ENCODE measurements around the gene JMJD1C. TPM values are rescaled to one million over a fixed set of nuclear protein-coding genes. Genes with fewer than 3 reads are reported as not detected.

The JMJD1C gene
- total RNA-seq, 4 donors from 2014 or later, result 76.2 to 150 (median 101) TPM

GRCh38 chr10:63129888-63130287 is 335.9 kb downstream of the JMJD1C start:
- TF ChIP-seq EP300 (IDR thresholded peaks at IDR 0.05) (no peak), CTCF (IDR thresholded peaks at IDR 0.05) (no peak), POLR2A (IDR thresholded peaks at IDR 0.05) (no peak), POLR2AphosphoS5 (IDR thresholded peaks at IDR 0.05) (no peak)
- no peaks in the 10 kb centered on the region for H3K36me3 ChIP-seq
- no peak overlapping the region for H3K27ac ChIP-seq
- no peak for ATAC-seq
- H3K4me3 ChIP-seq, result no peak overlapping the region
- WGBS, 2 donors (ENCODE audit: low coverage in 1 of 2), result 69% methylated on average over 6 of the region's 6 CpGs; no CpG with 5 or more reads in 1 of the 2 donors
- peaks cover 0 to 18% (median 0%) of the 10 kb centered on the region in 3 donors for H3K4me1 ChIP-seq
- H3K9me3 ChIP-seq, result no peaks in the 10 kb centered on the region
- no peaks in the 10 kb centered on the region for H3K27me3 ChIP-seq

- 66% methylated on average over 4 of the region's 4 CpGs; no CpG with 5 or more reads in 1 of the 2 donors for WGBS, 2 donors (ENCODE audit: low coverage in 1 of 2)
- no peak for ATAC-seq
- Histone ChIP-seq H3K27ac (no peak overlapping the region), H3K4me3 (no peak overlapping the region), H3K36me3 (no peaks in the 10 kb centered on the region), H3K9me3 (no peaks in the 10 kb centered on the region), H3K27me3 (no peaks in the 10 kb centered on the region), H3K4me1 (peaks cover 0 to 4% (median 0%) of the 10 kb centered on the region in 3 donors)
- TF ChIP-seq EP300 (IDR thresholded peaks at IDR 0.05), result no peak
- no peak for TF ChIP-seq CTCF (IDR thresholded peaks at IDR 0.05)
- TF ChIP-seq POLR2A (IDR thresholded peaks at IDR 0.05), result no peak
- no peak for TF ChIP-seq POLR2AphosphoS5 (IDR thresholded peaks at IDR 0.05)
Observed at GRCh38 chr10:63128443-63128842, 337.3 kb downstream of the JMJD1C start.

GRCh38 chr10:63125459-63125858 is 340.3 kb downstream of the JMJD1C start:
- TF ChIP-seq EP300 (IDR thresholded peaks at IDR 0.05), result no peak
- TF ChIP-seq POLR2A (IDR thresholded peaks at IDR 0.05), result no peak
- no peak for TF ChIP-seq CTCF (IDR thresholded peaks at IDR 0.05)
- no peak for TF ChIP-seq POLR2AphosphoS5 (IDR thresholded peaks at IDR 0.05)
- Histone ChIP-seq H3K4me3 (no peak overlapping the region), H3K9me3 (no peaks in the 10 kb centered on the region), H3K27me3 (no peaks in the 10 kb centered on the region), H3K27ac (no peak overlapping the region), H3K4me1 (no peaks in the 10 kb centered on the region), H3K36me3 (no peaks in the 10 kb centered on the region)
- 63 to 85% methylated on average over 2 of the region's 2 CpGs for WGBS, 2 donors (ENCODE audit: low coverage in 1 of 2)
- ATAC-seq, result no peak

GRCh38 chr10:63123727-63124362 is 341.9 kb downstream of the JMJD1C start:
- WGBS, 2 donors (ENCODE audit: low coverage in 1 of 2), result 68 to 71% methylated on average over 1 to 2 of the region's 2 CpGs
- ATAC-seq, result no peak
- TF ChIP-seq EP300 (IDR thresholded peaks at IDR 0.05) (no peak), CTCF (IDR thresholded peaks at IDR 0.05) (no peak), POLR2A (IDR thresholded peaks at IDR 0.05) (no peak), POLR2AphosphoS5 (IDR thresholded peaks at IDR 0.05) (no peak)
- Histone ChIP-seq H3K27me3 (no peaks in the 10 kb centered on the region), H3K36me3 (no peaks in the 10 kb centered on the region), H3K9me3 (no peaks in the 10 kb centered on the region), H3K4me1 (no peaks in the 10 kb centered on the region), H3K4me3 (no peak overlapping the region), H3K27ac (no peak overlapping the region)

- Histone ChIP-seq H3K4me3 (no peak overlapping the region), H3K36me3 (no peaks in the 10 kb centered on the region), H3K4me1 (peaks cover 0 to 9% (median under 1%) of the 10 kb centered on the region in 3 donors), H3K27me3 (no peaks in the 10 kb centered on the region), H3K27ac (peak overlapping the region in 1 of 4 donors; percentile 14), H3K9me3 (no peaks in the 10 kb centered on the region)
- TF ChIP-seq CTCF (IDR thresholded peaks at IDR 0.05) (no peak), POLR2AphosphoS5 (IDR thresholded peaks at IDR 0.05) (peak; percentile 7), EP300 (IDR thresholded peaks at IDR 0.05) (no peak), POLR2A (IDR thresholded peaks at IDR 0.05) (no peak)
- ATAC-seq, result peak; percentile 40
Observed at GRCh38 chr10:63120554-63120953, 345.2 kb downstream of the JMJD1C start.
